Esophagus squamous epithelium (tissue), 5 donors: Measurements from ENCODE around the gene RPH3AL. TPM values are rescaled to one million over a fixed set of nuclear protein-coding genes. Genes with fewer than 3 reads are reported as not detected.
"Not testable (repeated sequence)": the region's sequence is repeated elsewhere in the genome, so short reads cannot be mapped to it uniquely, and the experiment has no call there.

ENCODE experiments used
- DNase-seq: peaks from one replicate; lab custom pipeline; 2025; lab: John Stamatoyannopoulos, UW
- H3K27ac ChIP-seq, 4 donors: fragments of 200-600 bp; sonication (generic); one replicate each; pipeline ENCODE4 v1.5.1; 2016 to 2019; ENCODE audit warnings: mild to moderate bottlenecking in 1 of 4
- H3K27me3 ChIP-seq, 4 donors: fragments of 200-600 bp; sonication (generic); 1 replicate in 3 of 4; 2 replicates in 1 of 4; pipeline versions ENCODE4 v1.5.1 to v1.6.0; 2017 to 2021; ENCODE audit warnings: antibody characterized with exemption in 1 of 4
- H3K36me3 ChIP-seq, 3 donors: fragments of 200-600 bp; sonication (generic); one replicate each; pipeline ENCODE4 v1.5.1; 2016 to 2019
- H3K4me1 ChIP-seq, 3 donors: fragments of 200-600 bp; sonication (generic); one replicate each; pipeline ENCODE4 v1.5.1; 2017 to 2019
- H3K4me3 ChIP-seq, 4 donors: fragments of 200-600 bp; sonication (generic); 1 replicate in 3 of 4; 2 replicates in 1 of 4; pipeline ENCODE4 v1.5.1; 2016 to 2019; ENCODE audit warnings: mild to moderate bottlenecking in 2 of 4, moderate library complexity in 1 of 4
- H3K9me3 ChIP-seq, 3 donors: fragments of 200-600 bp; sonication (generic); one replicate each; pipeline ENCODE4 v1.5.1; 2016 to 2019
- CTCF ChIP-seq, 6 experiments: fragments of 450-650 bp in 4 of 6; fragments of 200-600 bp in 2 of 6; sonication (generic) in 2 of 6; IDR thresholded peaks; one replicate each; pipeline ENCODE4 v1.5.1; 2016 to 2019; ENCODE audit warnings: antibody characterized with exemption in 6 of 6, mild to moderate bottlenecking in 4 of 6, moderate library complexity in 4 of 6
- POLR2A ChIP-seq, 4 donors: fragments of 450-650 bp; IDR thresholded peaks; one replicate each; pipeline ENCODE4 v1.6.1; 2017; ENCODE audit warnings: antibody characterized with exemption in 4 of 4, mild to moderate bottlenecking in 4 of 4, moderate library complexity in 3 of 4
- WGBS, 2 donors: methylation state at CpG; one replicate each; pipeline ENCODE4 v1.1.5; 2018; 5-methylcytosine and 5-hydroxymethylcytosine counted together
- intact Hi-C: fragments of 100-400 bp; cut with DNase I; formaldehyde crosslinking; loops from one replicate; pipeline ENCODE4 v1.15.0; 2022
- total RNA-seq, 4 donors: library from RNA; depleted of rRNA; stranded (reverse); fragments of >200 nt; gene quantifications; one replicate each; pipeline ENCODE4 v1.1.0, GENCODE V29; 2016
- donor health status: DM: yes; HTN: yes; CAD: no.

The RPH3AL gene
- total RNA-seq, 4 donors from 2014 or later: 5.2 to 18.3 (median 7.5) TPM

- no peak overlapping the region for H3K4me3 ChIP-seq
- 35 to 57% methylated on average over 9 to 10 of the region's 10 CpGs for WGBS, 2 donors
- no peaks in the 10 kb centered on the region for H3K36me3 ChIP-seq
- no peak for TF ChIP-seq POLR2A (IDR thresholded peaks at IDR 0.05)
- no peak for TF ChIP-seq CTCF (IDR thresholded peaks at IDR 0.05)
- peak overlapping the region in 3 of 4 donors; percentile 34 to 74 (median 44) for H3K27ac ChIP-seq
- no peak for DNase-seq
- peaks cover 0 to 49% (median 0%) of the 10 kb centered on the region in 4 donors for H3K27me3 ChIP-seq
- H3K4me1 ChIP-seq: peaks cover 0 to 30% (median 14%) of the 10 kb centered on the region in 3 donors
- no peaks in the 10 kb centered on the region for H3K9me3 ChIP-seq
- intact Hi-C loops: no loop called here
Measured at GRCh38 chr17:200586-200985, 152.0 kb downstream of the RPH3AL start.

- H3K27ac ChIP-seq: peak overlapping the region in 3 of 4 donors; percentile 44 to 74 (median 45)
- WGBS, 2 donors: 26 to 27% methylated on average over 9 to 13 of the region's 14 CpGs
- TF ChIP-seq CTCF (IDR thresholded peaks at IDR 0.05) (no peak), POLR2A (IDR thresholded peaks at IDR 0.05) (no peak)
- peaks cover 0 to 47% (median 0%) of the 10 kb centered on the region in 4 donors for H3K27me3 ChIP-seq
- no peaks in the 10 kb centered on the region for H3K9me3 ChIP-seq
- intact Hi-C loops: no loop called here
- no peak overlapping the region for H3K4me3 ChIP-seq
- H3K36me3 ChIP-seq: no peaks in the 10 kb centered on the region
- H3K4me1 ChIP-seq: peaks cover 0 to 28% (median 14%) of the 10 kb centered on the region in 3 donors
- DNase-seq: no peak
Measured at GRCh38 chr17:199806-200545, 152.6 kb downstream of the RPH3AL start.

GRCh38 chr17:199191-199604, 153.4 kb downstream of the RPH3AL start:
- Histone ChIP-seq H3K27ac (peak overlapping the region in 3 of 4 donors; percentile 32 to 74 (median 45)), H3K27me3 (peaks cover 0 to 46% (median 0%) of the 10 kb centered on the region in 4 donors), H3K9me3 (no peaks in the 10 kb centered on the region), H3K36me3 (no peaks in the 10 kb centered on the region), H3K4me3 (no peak overlapping the region), H3K4me1 (peaks cover 0 to 23% (median 14%) of the 10 kb centered on the region in 3 donors)
- intact Hi-C loops: no loop called here
- no peak for DNase-seq
- no peak for TF ChIP-seq CTCF (IDR thresholded peaks at IDR 0.05)
- no peak for TF ChIP-seq POLR2A (IDR thresholded peaks at IDR 0.05)
- 15 to 21% methylated on average over 8 of the region's 8 CpGs for whole genome bisulfite sequencing, 2 donors

GRCh38 chr17:198225-198624, 154.4 kb downstream of the RPH3AL start:
- WGBS, 2 donors: 86 to 87% methylated on average over 4 to 9 of the region's 15 CpGs
- intact Hi-C loops: not testable (repeated sequence)

GRCh38 chr17:197352-197751, 155.3 kb downstream of the RPH3AL start:
- 70 to 80% methylated on average over 2 of the region's 2 CpGs for WGBS, 2 donors
- intact Hi-C loops: no loop called here
- Histone ChIP-seq H3K9me3 (no peaks in the 10 kb centered on the region), H3K36me3 (no peaks in the 10 kb centered on the region), H3K27ac (no peak overlapping the region), H3K4me1 (peaks cover 0 to 23% (median 14%) of the 10 kb centered on the region in 3 donors), H3K4me3 (no peak overlapping the region), H3K27me3 (peaks cover 0 to 54% (median 0%) of the 10 kb centered on the region in 4 donors)
- TF ChIP-seq CTCF (IDR thresholded peaks at IDR 0.05) (no peak), POLR2A (IDR thresholded peaks at IDR 0.05) (no peak)
- no peak for DNase-seq

More at GRCh38 chr17:198225-198624, 154.4 kb downstream of the RPH3AL start:
- Histone ChIP-seq H3K4me1 (peaks cover 0 to 23% (median 14%) of the 10 kb centered on the region in 3 donors), H3K27me3 (peaks cover 0 to 54% (median 0%) of the 10 kb centered on the region in 4 donors)
- not testable (repeated sequence) for DNase-seq, H3K36me3 ChIP-seq, H3K27ac ChIP-seq, H3K9me3 ChIP-seq, H3K4me3 ChIP-seq
